ENCODE data around the gene NFS1. TPM values are rescaled to one million over a fixed set of nuclear protein-coding genes. Genes with fewer than 3 reads are reported as not detected.

Gene NFS1
- total RNA-seq, 4 donors from 2014 or later, result 39.7 to 73.2 (median 47.3) TPM

GRCh38 chr20:35669221-35669620, 29.9 kb downstream of the NFS1 start:
- Histone ChIP-seq H3K4me3 (no peak overlapping the region), H3K36me3 (peaks cover 61% of the 10 kb centered on the region), H3K4me1 (no peaks in the 10 kb centered on the region), H3K27ac (no peak overlapping the region), H3K27me3 (no peaks in the 10 kb centered on the region), H3K9me3 (no peaks in the 10 kb centered on the region)
- 96% methylated on average over 5 of the region's 5 CpGs for WGBS
- DNase-seq (ENCODE audit: low spot score in 2 of 2), result peak in 1 of 2 donors; percentile 15
- TF ChIP-seq POLR2AphosphoS5 (IDR thresholded peaks at IDR 0.05), result no peak
- TF ChIP-seq CTCF (IDR thresholded peaks at IDR 0.05), result no peak
- TF ChIP-seq EP300 (IDR thresholded peaks at IDR 0.05), result no peak
- no peak for TF ChIP-seq POLR2A (IDR thresholded peaks at IDR 0.05)

GRCh38 chr20:35665949-35666288, 33.2 kb downstream of the NFS1 start:
- H3K36me3 ChIP-seq, result peaks cover 28% of the 10 kb centered on the region
- WGBS, result 93% methylated on average over 17 of the region's 17 CpGs
- peaks cover 28% of the 10 kb centered on the region for H3K4me1 ChIP-seq
- H3K4me3 ChIP-seq, result no peak overlapping the region
- peak in 1 of 2 donors; percentile 40 for DNase-seq (ENCODE audit: low spot score in 2 of 2)
- TF ChIP-seq POLR2AphosphoS5 (IDR thresholded peaks at IDR 0.05) (no peak), CTCF (IDR thresholded peaks at IDR 0.05) (no peak), POLR2A (IDR thresholded peaks at IDR 0.05) (no peak), EP300 (IDR thresholded peaks at IDR 0.05) (no peak)
- no peak overlapping the region for H3K27ac ChIP-seq
- H3K9me3 ChIP-seq, result no peaks in the 10 kb centered on the region
- no peaks in the 10 kb centered on the region for H3K27me3 ChIP-seq

GRCh38 chr20:35664466-35665206, 34.5 kb downstream of the NFS1 start, which contains the start of the genes CPNE1 and RBM12:
CPNE1 (minus strand) TSS chr20:35664900; CDS start chr20:35632923, 31,977 bp downstream.
RBM12 (minus strand) TSS chr20:35664900; CDS start chr20:35655322, 9,578 bp downstream.
- no peaks in the 10 kb centered on the region for H3K27me3 ChIP-seq
- WGBS, result 0% methylated on average over 8 of the region's 61 CpGs
- no peaks in the 10 kb centered on the region for H3K9me3 ChIP-seq
- DNase-seq (ENCODE audit: low spot score in 2 of 2), result peak; percentile 97
- H3K4me1 ChIP-seq, result peaks cover 41% of the 10 kb centered on the region
- peak within 1 kb of the TSS; percentile 93 for H3K4me3 ChIP-seq
- peaks cover 15% of the 10 kb centered on the region for H3K36me3 ChIP-seq
- peak within 1 kb of the TSS; percentile 100 for H3K27ac ChIP-seq
- TF ChIP-seq POLR2A (IDR thresholded peaks at IDR 0.05) (peak; percentile 85 to 97), CTCF (IDR thresholded peaks at IDR 0.05) (no peak), EP300 (IDR thresholded peaks at IDR 0.05) (no peak), POLR2AphosphoS5 (IDR thresholded peaks at IDR 0.05) (peak; percentile 89 to 95 (median 90))

GRCh38 chr20:35663516-35664465, 35.4 kb downstream of the NFS1 start:
- TF ChIP-seq EP300 (IDR thresholded peaks at IDR 0.05), result no peak
- TF ChIP-seq POLR2AphosphoS5 (IDR thresholded peaks at IDR 0.05), result no peak
- no peak for TF ChIP-seq POLR2A (IDR thresholded peaks at IDR 0.05)
- no peak for TF ChIP-seq CTCF (IDR thresholded peaks at IDR 0.05)
- H3K36me3 ChIP-seq, result peaks cover 6% of the 10 kb centered on the region

More at GRCh38 chr20:35663516-35664465, 35.4 kb downstream of the NFS1 start:
- DNase-seq (ENCODE audit: low spot score in 2 of 2), result peak; percentile 69 to 79
- H3K9me3 ChIP-seq, result no peaks in the 10 kb centered on the region
- H3K4me1 ChIP-seq, result peaks cover 46% of the 10 kb centered on the region
- H3K27me3 ChIP-seq, result no peaks in the 10 kb centered on the region
- peak overlapping the region; percentile 93 for H3K4me3 ChIP-seq
- H3K27ac ChIP-seq, result peak overlapping the region; percentile 100
- WGBS, result 0% methylated on average over 17 of the region's 28 CpGs
